ENCODE data around the gene CD27. TPM values are rescaled to one million over a fixed set of nuclear protein-coding genes. Genes with fewer than 3 reads are reported as not detected.

Gene CD27
- total RNA-seq, 2 experiments from 2014 or later, result 18.0 to 48.3 TPM

DNA sequence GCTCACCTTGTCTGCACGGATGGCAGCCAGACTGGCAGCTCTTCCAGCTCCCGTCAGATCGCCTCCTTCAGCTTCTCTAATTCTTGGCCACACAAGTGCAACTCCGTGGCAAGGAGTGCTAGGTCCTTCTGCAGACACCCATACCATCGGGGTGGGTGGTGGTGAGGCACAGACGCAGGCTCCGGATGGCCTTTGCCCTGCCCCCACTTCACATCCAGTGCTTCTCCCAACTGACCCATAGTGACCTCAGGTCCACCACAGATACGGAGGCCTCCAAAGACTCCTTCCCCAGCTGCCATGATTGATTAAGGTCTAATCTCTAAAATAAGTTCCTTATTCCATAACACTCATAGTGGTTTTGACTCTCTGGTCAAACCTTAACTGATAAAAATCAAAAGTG is 19.9 kb upstream of the CD27 start:
- H3K4me2 ChIP-seq (ENCODE audit: low read length), result 0 out of 2 replicates have a peak overlapping the region, but pooled peaks have one; percentile 7
- H3K36me3 ChIP-seq (ENCODE audit: insufficient read depth, low read length), result no peaks in the 10 kb centered on the region
- intact Hi-C loops (cut with micrococcal nuclease; ENCODE audit: unreplicated experiment), result loop anchor here (10.0 kb wide), 1 partner anchor 270 kb away; no protein-coding TSS in a partner anchor
- H3K9me3 ChIP-seq (ENCODE audit: low read length), result no peaks in the 10 kb centered on the region
- H3K79me2 ChIP-seq (ENCODE audit: insufficient read depth, low read depth, low read length), result no peaks in the 10 kb centered on the region
- H3K9me2 ChIP-seq (ENCODE audit: insufficient read depth, low read length), result no peaks in the 10 kb centered on the region
- BruUV-seq (replicated peaks), result no TSS peak
- ChIA-PET CTCF (ENCODE audit: unreplicated experiment) (interaction anchor here (0.7 to 3.5 kb wide), 2 partner anchors 41 to 44 kb away, joined by 3 to 34 read pairs; no protein-coding TSS in a partner anchor), POLR2A (interaction anchor here (1.5 to 7.4 kb wide), 6 partner anchors 20 to 115 kb away, joined by 5 to 74 read pairs (median 15); partner anchors contain the start of genes CD27, GAPDH and VAMP1)
- H4K20me1 ChIP-seq (ENCODE audit: insufficient read depth, low read length), result no peaks in the 10 kb centered on the region
- H3K4me1 ChIP-seq (ENCODE audit: insufficient read depth, low read length, poor library complexity, severe bottlenecking), result peaks cover 63% of the 10 kb centered on the region
- TF ChIP-seq EZH2phosphoT487 (IDR thresholded peaks at IDR 0.05; ENCODE audit: borderline replicate concordance, low read depth, low read length), result no peak
- TF ChIP-seq, protein P1, sequence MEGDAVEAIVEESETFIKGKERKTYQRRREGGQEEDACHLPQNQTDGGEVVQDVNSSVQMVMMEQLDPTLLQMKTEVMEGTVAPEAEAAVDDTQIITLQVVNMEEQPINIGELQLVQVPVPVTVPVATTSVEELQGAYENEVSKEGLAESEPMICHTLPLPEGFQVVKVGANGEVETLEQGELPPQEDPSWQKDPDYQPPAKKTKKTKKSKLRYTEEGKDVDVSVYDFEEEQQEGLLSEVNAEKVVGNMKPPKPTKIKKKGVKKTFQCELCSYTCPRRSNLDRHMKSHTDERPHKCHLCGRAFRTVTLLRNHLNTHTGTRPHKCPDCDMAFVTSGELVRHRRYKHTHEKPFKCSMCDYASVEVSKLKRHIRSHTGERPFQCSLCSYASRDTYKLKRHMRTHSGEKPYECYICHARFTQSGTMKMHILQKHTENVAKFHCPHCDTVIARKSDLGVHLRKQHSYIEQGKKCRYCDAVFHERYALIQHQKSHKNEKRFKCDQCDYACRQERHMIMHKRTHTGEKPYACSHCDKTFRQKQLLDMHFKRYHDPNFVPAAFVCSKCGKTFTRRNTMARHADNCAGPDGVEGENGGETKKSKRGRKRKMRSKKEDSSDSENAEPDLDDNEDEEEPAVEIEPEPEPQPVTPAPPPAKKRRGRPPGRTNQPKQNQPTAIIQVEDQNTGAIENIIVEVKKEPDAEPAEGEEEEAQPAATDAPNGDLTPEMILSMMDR (conservative IDR thresholded peaks at IDR 0.05; ENCODE audit: low read length), result no peak
- H3K4me3 ChIP-seq (ENCODE audit: low read depth, low read length, poor library complexity, severe bottlenecking), result no peak overlapping the region
- no peak overlapping the region for H3K27ac ChIP-seq (ENCODE audit: low read depth, low read length, poor library complexity, severe bottlenecking)
- no peak for DNase-seq (ENCODE audit: low spot score)
- H2AFZ ChIP-seq (ENCODE audit: low read length), result no peak overlapping the region

DNA sequence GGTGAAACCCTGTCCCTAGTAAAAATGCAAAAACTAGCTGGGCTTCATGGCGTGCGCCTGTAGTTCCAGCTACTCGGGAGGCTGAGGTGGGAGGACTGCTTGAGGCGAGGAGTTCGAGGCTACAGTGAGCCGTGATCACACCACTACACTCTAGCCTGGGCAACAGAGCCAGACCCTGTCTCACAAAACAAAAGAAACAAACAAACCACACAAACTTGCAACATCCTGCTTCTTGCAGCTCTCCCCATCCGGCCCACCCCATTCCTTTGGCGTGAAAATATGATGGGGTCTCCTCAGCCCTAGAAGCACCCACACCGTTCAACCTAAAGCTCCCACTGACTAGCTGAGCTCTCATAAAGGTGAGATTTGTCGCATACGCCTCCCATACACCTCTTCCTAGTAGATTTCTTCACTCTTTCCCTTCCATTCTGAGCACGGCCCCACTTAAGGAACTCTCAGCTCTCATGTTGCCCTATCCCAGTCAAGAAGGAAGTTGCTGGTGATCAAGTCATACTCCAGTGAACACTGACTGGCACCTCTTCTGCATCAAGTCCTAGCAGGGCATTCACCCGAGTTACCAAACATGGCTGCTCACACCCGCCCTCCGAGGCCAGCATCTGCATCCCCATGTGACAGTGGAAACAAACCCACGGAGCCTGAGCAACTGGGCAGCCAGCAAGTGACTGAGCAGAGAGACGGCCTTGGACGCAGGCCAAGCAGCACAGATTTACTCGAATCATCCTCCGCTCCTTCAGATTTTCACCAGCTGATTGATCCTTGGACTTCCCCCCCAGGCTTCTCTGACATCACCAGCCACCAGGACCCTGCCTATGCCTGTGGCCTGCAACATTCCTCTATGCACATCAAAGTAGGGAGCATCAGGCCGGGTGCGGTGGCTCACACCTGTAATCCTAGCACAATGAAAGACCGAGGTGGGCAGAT is 18.9 kb upstream of the CD27 start:
- BruUV-seq (replicated peaks), result no TSS peak
- peak; percentile 63 for DNase-seq (ENCODE audit: low spot score)
- Histone ChIP-seq H3K79me2 (ENCODE audit: insufficient read depth, low read depth, low read length) (no peaks in the 10 kb centered on the region), H3K36me3 (ENCODE audit: insufficient read depth, low read length) (no peaks in the 10 kb centered on the region), H4K20me1 (ENCODE audit: insufficient read depth, low read length) (no peaks in the 10 kb centered on the region), H3K4me1 (ENCODE audit: insufficient read depth, low read length, poor library complexity, severe bottlenecking) (peaks cover 73% of the 10 kb centered on the region), H2AFZ (ENCODE audit: low read length) (peak overlapping the region; percentile 78), H3K4me2 (ENCODE audit: low read length) (peak overlapping the region; percentile 71), H3K4me3 (ENCODE audit: low read depth, low read length, poor library complexity, severe bottlenecking) (peak overlapping the region; percentile 48), H3K9me2 (ENCODE audit: insufficient read depth, low read length) (no peaks in the 10 kb centered on the region), H3K27ac (ENCODE audit: low read depth, low read length, poor library complexity, severe bottlenecking) (peak overlapping the region; percentile 88), H3K9me3 (ENCODE audit: low read length) (no peaks in the 10 kb centered on the region)
- no peak for TF ChIP-seq EZH2phosphoT487 (IDR thresholded peaks at IDR 0.05; ENCODE audit: borderline replicate concordance, low read depth, low read length)
- TF ChIP-seq, protein P1 (conservative IDR thresholded peaks at IDR 0.05; ENCODE audit: low read length), result no peak
- CTCF ChIA-PET (ENCODE audit: unreplicated experiment), result interaction anchor here (0.6 to 3.5 kb wide), 3 partner anchors 19 to 40 kb away, joined by 3 to 34 read pairs (median 7); partner anchors contain the start of gene CD27
- POLR2A ChIA-PET, result interaction anchor here (0.5 to 7.4 kb wide), 14 partner anchors 14 to 114 kb away, joined by 3 to 74 read pairs (median 5); partner anchors contain the start of genes CD27, GAPDH, TAPBPL and VAMP1
- intact Hi-C loops (cut with micrococcal nuclease; ENCODE audit: unreplicated experiment), result loop anchor here (10.0 kb wide), 1 partner anchor 269 kb away; no protein-coding TSS in a partner anchor

Data from OCI-LY7 (cell line).